H1 (cell line): ENCODE measurements around the gene MCM5. TPM values are rescaled to one million over a fixed set of nuclear protein-coding genes. Genes with fewer than 3 reads are reported as not detected.

Experiments used
- CTCF ChIA-PET: fragments of 300-600 bp; sonication (Branson Sonifier 250); formaldehyde crosslinking; loops from one replicate; lab custom pipeline; 2021; ENCODE audit not compliant: partially characterized antibody; lab: Charles Lee
- POLR2A ChIA-PET: fragments of 300-600 bp; sonication (Branson Sonifier 250); formaldehyde crosslinking; loops from one replicate; lab custom pipeline; 2021; ENCODE audit warnings: inconsistent platforms; ENCODE audit not compliant: partially characterized antibody; lab: Charles Lee
- DNase-seq, 2 experiments: peaks; one replicate each; pipeline versions ENCODE4 v3.0.0 to v3.0.0-alpha.2; 2010 to 2022; ENCODE audit warnings: low spot score in 2 of 2, low read depth in 1 of 2, mixed read lengths in 1 of 2
- FAIRE-seq: peaks from 2 replicates; lab custom pipeline; 2011; peaks lifted over from hg19 to GRCh38; lab: Jason Lieb, UNC
- H2AFZ ChIP-seq: 2 replicates; pipeline ENCODE4 v1.8.1; 2012; ENCODE audit warnings: low read length, inconsistent platforms
- H2AK5ac ChIP-seq: 2 replicates; pipeline ENCODE4 v1.6.1; 2013; ENCODE audit warnings: low read depth, low read length
- H2BK120ac ChIP-seq: replicated peaks from 2 replicates; pipeline ENCODE3; 2013; ENCODE audit warnings: low read depth, low read length, inconsistent platforms
- H2BK12ac ChIP-seq: 2 replicates; pipeline ENCODE4 v1.6.1; 2013; ENCODE audit warnings: low read depth, low read length
- H2BK15ac ChIP-seq: 2 replicates; pipeline ENCODE4 v1.6.1; 2013; ENCODE audit warnings: low read length
- H2BK20ac ChIP-seq: 2 replicates; pipeline ENCODE4 v1.6.1; 2013; ENCODE audit warnings: low read length
- H2BK5ac ChIP-seq: 2 replicates; pipeline ENCODE4 v1.6.1; 2013; ENCODE audit warnings: low read depth, low read length
- H3K14ac ChIP-seq: 2 replicates; pipeline ENCODE4 v1.6.1; 2013; ENCODE audit warnings: inconsistent platforms; ENCODE audit not compliant: insufficient read length
- H3K18ac ChIP-seq: 2 replicates; pipeline ENCODE4 v1.6.1; 2013; ENCODE audit warnings: low read length; ENCODE audit errors: extremely low read depth
- H3K23ac ChIP-seq: 2 replicates; pipeline ENCODE4 v1.6.1; 2013; ENCODE audit warnings: inconsistent platforms; ENCODE audit not compliant: insufficient read length
- H3K23me2 ChIP-seq: 2 replicates; pipeline ENCODE4 v1.6.1; 2013; ENCODE audit warnings: low read depth, low read length
- H3K27ac ChIP-seq: 2 replicates; pipeline ENCODE4 v1.6.1; 2011; ENCODE audit warnings: low read depth, low read length, inconsistent platforms
- H3K27me3 ChIP-seq, 4 experiments: replicated peaks in 1 of 4; 1 replicate in 1 of 4; 2 replicates in 3 of 4; pipeline versions ENCODE4 v1.6.1 to v1.8.1; 2011 to 2013; ENCODE audit warnings: low read length in 3 of 4, mild to moderate bottlenecking in 3 of 4, inconsistent platforms in 2 of 4, mixed read lengths in 2 of 4, moderate library complexity in 1 of 4; ENCODE audit not compliant: control insufficient read depth in 3 of 4, insufficient read depth in 3 of 4; ENCODE audit errors: extremely low read depth in 1 of 4
- H3K36me3 ChIP-seq, 4 experiments: 2 replicates each; pipeline versions ENCODE4 v1.6.1 to v1.8.1; 2011 to 2013; ENCODE audit warnings: mild to moderate bottlenecking in 4 of 4, low read length in 3 of 4, moderate library complexity in 2 of 4, control low read depth in 1 of 4, inconsistent platforms in 1 of 4; ENCODE audit not compliant: insufficient read depth in 4 of 4, control insufficient read depth in 2 of 4
- H3K4ac ChIP-seq: replicated peaks from 2 replicates; pipeline ENCODE3; 2013; ENCODE audit warnings: low read length, low read depth, mixed read lengths, inconsistent platforms; ENCODE audit not compliant: insufficient read length
- H3K4me1 ChIP-seq, 4 experiments: replicated peaks in 1 of 4; 1 replicate in 1 of 4; 2 replicates in 3 of 4; pipeline versions ENCODE4 v1.6.1 to v1.8.1; 2011 to 2013; ENCODE audit warnings: low read length in 3 of 4, inconsistent platforms in 2 of 4, mixed read lengths in 1 of 4; ENCODE audit not compliant: insufficient read depth in 4 of 4, control insufficient read depth in 3 of 4
- H3K4me2 ChIP-seq, 2 experiments: 2 replicates each; pipeline versions ENCODE4 v1.6.1 to v1.8.1; 2011 to 2013; ENCODE audit warnings: low read depth in 2 of 2, low read length in 2 of 2, control low read depth in 1 of 2, inconsistent platforms in 1 of 2, mild to moderate bottlenecking in 1 of 2; ENCODE audit not compliant: insufficient read depth in 1 of 2
- H3K4me3 ChIP-seq, 4 experiments: fragments of 200-600, 300-600 bp in 1 of 4; sonication (generic), shearing (Covaris generic), sonication (Bioruptor Twin) in 1 of 4; 2 replicates each; pipeline versions ENCODE4 v1.5.1 to v1.8.1; 2011 to 2016; ENCODE audit warnings: low read length in 4 of 4, low read depth in 3 of 4, control low read depth in 2 of 4, inconsistent platforms in 2 of 4, mild to moderate bottlenecking in 2 of 4, mixed read lengths in 1 of 4, moderate library complexity in 1 of 4; ENCODE audit not compliant: insufficient read depth in 2 of 4; ENCODE audit errors: extremely low read depth in 1 of 4
- H3K56ac ChIP-seq: replicated peaks from 2 replicates; pipeline ENCODE3; 2013; ENCODE audit warnings: low read depth, mild to moderate bottlenecking, mixed read lengths, low read length, inconsistent platforms; ENCODE audit not compliant: insufficient read length
- H3K79me1 ChIP-seq: 2 replicates; pipeline ENCODE4 v1.6.1; 2013; ENCODE audit warnings: low read depth, low read length, control low read depth
- H3K79me2 ChIP-seq, 2 experiments: 2 replicates each; pipeline versions ENCODE4 v1.6.1 to v1.8.1; 2012 to 2013; ENCODE audit warnings: low read length in 2 of 2, mild to moderate bottlenecking in 2 of 2, inconsistent platforms in 1 of 2; ENCODE audit not compliant: insufficient read depth in 2 of 2, control insufficient read depth in 1 of 2
- H3K9ac ChIP-seq, 4 experiments: replicated peaks in 1 of 4; 1 replicate in 1 of 4; 2 replicates in 3 of 4; pipeline versions ENCODE4 v1.6.1 to v1.8.1; 2011 to 2013; ENCODE audit warnings: low read depth in 3 of 4, low read length in 3 of 4, control low read depth in 2 of 4, mild to moderate bottlenecking in 2 of 4, moderate library complexity in 2 of 4, inconsistent platforms in 1 of 4; ENCODE audit errors: extremely low read depth in 1 of 4
- H3K9me3 ChIP-seq, 2 experiments: 2 replicates each; pipeline versions ENCODE4 v1.6.1 to v1.8.1; 2012 to 2013; ENCODE audit warnings: mild to moderate bottlenecking in 2 of 2, moderate library complexity in 2 of 2, control low read depth in 1 of 2, inconsistent platforms in 1 of 2, low read depth in 1 of 2, low read length in 1 of 2, mixed read lengths in 1 of 2; ENCODE audit not compliant: insufficient read depth in 2 of 2
- H4K20me1 ChIP-seq, 2 experiments: replicated peaks in 1 of 2; 2 replicates each; pipeline versions ENCODE3 to v1.8.1; 2011 to 2013; ENCODE audit warnings: inconsistent platforms in 2 of 2, low read length in 2 of 2, mild to moderate bottlenecking in 1 of 2; ENCODE audit not compliant: insufficient read depth in 2 of 2, control insufficient read depth in 1 of 2
- H4K5ac ChIP-seq: 2 replicates; pipeline ENCODE4 v1.6.1; 2013; ENCODE audit warnings: low read length, low read depth, mixed read lengths, inconsistent platforms; ENCODE audit not compliant: insufficient read length
- H4K8ac ChIP-seq: 2 replicates; pipeline ENCODE4 v1.8.0; 2013; ENCODE audit warnings: mild to moderate bottlenecking, moderate library complexity, low read length, inconsistent platforms; ENCODE audit not compliant: insufficient read depth; ENCODE audit errors: extremely low read depth
- H4K91ac ChIP-seq: replicated peaks from 2 replicates; pipeline ENCODE3; 2013; ENCODE audit warnings: low read length, mixed read lengths, inconsistent platforms; ENCODE audit not compliant: insufficient read length
- KDM4A ChIP-seq: IDR thresholded peaks from one replicate; pipeline ENCODE4 v1.7.1; 2012; ENCODE audit warnings: low read depth, mild to moderate bottlenecking, moderate library complexity, low read length, inconsistent platforms; ENCODE audit not compliant: severe bottlenecking
- RAD21 ChIP-seq, 2 experiments: IDR thresholded peaks in 1 of 2; conservative IDR thresholded peaks in 1 of 2; 2 replicates each; pipeline ENCODE4 v1.6.1; 2011; ENCODE audit warnings: low read depth in 2 of 2, low read length in 2 of 2, improper control_type of control experiment in 1 of 2, inconsistent platforms in 1 of 2, mild to moderate bottlenecking in 1 of 2, moderate library complexity in 1 of 2
- WGBS, 2 experiments: shearing (Covaris generic) in 1 of 2; methylation state at CpG; one replicate each; pipeline versions ENCODE4 v1.1.6 to v1.1.7; 2013 to 2015; ENCODE audit warnings: low lambda C conversion rate in 2 of 2, mixed read lengths in 2 of 2, inconsistent platforms in 1 of 2, low coverage in 1 of 2, missing lambda C conversion rate in 1 of 2; ENCODE audit not compliant: insufficient replicate concordance in 2 of 2, insufficient coverage in 1 of 2, insufficient read length in 1 of 2; ENCODE audit errors: extremely low coverage in 1 of 2, missing lambda C conversion rate in 1 of 2; 5-methylcytosine and 5-hydroxymethylcytosine counted together
- polyA plus RNA-seq, 7 experiments: library from polyadenylated mRNA; depleted of rRNA in 3 of 7; stranded (reverse) in 5 of 7; unstranded in 2 of 7; fragments of >200 nt in 5 of 7; fragments of 200-250 nt in 2 of 7; gene quantifications; 1 replicate in 5 of 7; 2 replicates in 1 of 7; 4 replicates in 1 of 7; pipeline versions ENCODE4 v1.2.1 to v1.2.3, GENCODE V29; 2011 to 2013; ENCODE audit warnings: missing spikeins in 2 of 7, mixed read lengths in 2 of 7
- total RNA-seq: library from RNA; stranded (reverse); fragmentation: NEBNext Ultra II Directional; extraction: Animal tissue kit (Norgen Biotek cat#: 25700); gene quantifications from 2 replicates; pipeline ENCODE4 v1.2.1, GENCODE V29; 2021
- TF ChIP-seq, protein P1 (sequence below), 3 experiments: IDR thresholded peaks; 1 replicate in 2 of 3; 2 replicates in 1 of 3; pipeline versions ENCODE4 v1.5.1 to v1.6.1; 2011; ENCODE audit warnings: low read length in 3 of 3, mild to moderate bottlenecking in 3 of 3, inconsistent platforms in 2 of 3, low read depth in 1 of 3, moderate library complexity in 1 of 3; ENCODE audit not compliant: insufficient read depth in 1 of 3; ENCODE audit errors: control extremely low read depth in 1 of 3

Gene MCM5
- total and polyA plus RNA-seq, 2 of the 8 experiments (the other 6 are each of a cell fraction or from before 2014, with no cell fraction given) = 210 to 305 TPM

DNA sequence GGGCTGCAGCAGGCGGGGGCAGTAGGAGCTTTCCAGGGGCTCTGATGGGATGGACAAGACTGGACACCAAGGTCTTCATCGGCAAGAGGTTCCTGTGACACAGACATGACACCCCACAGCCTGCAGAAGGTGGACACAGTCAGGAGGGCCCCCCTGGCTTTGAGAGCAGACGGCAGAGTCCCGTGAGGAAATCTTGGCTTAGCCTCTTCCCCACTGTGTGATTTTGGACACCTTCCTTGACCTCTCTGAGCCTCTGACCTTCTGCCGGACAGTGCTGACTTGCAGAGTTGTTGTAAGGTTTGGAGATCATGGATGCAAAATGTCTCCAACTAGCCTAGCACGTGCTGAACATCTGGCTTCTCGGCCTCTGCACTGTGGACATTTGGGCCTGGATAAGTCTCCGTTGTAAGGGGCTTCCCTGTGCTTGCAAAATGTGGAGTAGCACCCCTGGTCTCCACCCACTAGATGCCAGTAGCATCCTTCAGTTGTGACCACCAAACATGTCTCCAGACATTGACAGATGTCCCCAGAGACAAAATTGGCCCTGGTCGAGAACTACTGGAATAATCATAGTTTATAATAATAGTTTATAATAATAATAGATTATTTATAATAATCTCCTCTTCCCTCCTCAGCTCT, 54.6 kb downstream of the MCM5 start:
- Histone ChIP-seq H3K4ac (no peak overlapping the region), H3K9me3 (no peaks in the 10 kb centered on the region), H3K4me2 (no peak overlapping the region), H3K79me1 (no peaks in the 10 kb centered on the region), H2AK5ac (no peak overlapping the region), H4K20me1 (no peaks in the 10 kb centered on the region), H3K4me3 (no peak overlapping the region), H2BK120ac (no peak overlapping the region), H3K79me2 (no peaks in the 10 kb centered on the region), H2AFZ (no peak overlapping the region), H4K91ac (no peak overlapping the region), H3K9ac (no peak overlapping the region), H4K5ac (no peak overlapping the region), H3K23ac (no peak overlapping the region), H3K14ac (no peak overlapping the region), H3K4me1 (peaks cover 6 to 13% (median 8%) of the 10 kb centered on the region in 4 experiments), H3K27ac (no peak overlapping the region), H2BK20ac (no peak overlapping the region), H2BK15ac (no peak overlapping the region), H3K18ac (no peak overlapping the region), H3K27me3 (no peaks in the 10 kb centered on the region), H4K8ac (no peak overlapping the region), H3K36me3 (0 out of 8 replicates have a peak, but pooled peaks cover 0 to 3% (median 0%) of the 10 kb centered on the region in 4 experiments), H3K23me2 (no peaks in the 10 kb centered on the region), H3K56ac (no peak overlapping the region), H2BK5ac (no peak overlapping the region), H2BK12ac (no peak overlapping the region)
- WGBS, 2 experiments = 88% methylated on average over 9 of the region's 9 CpGs; no CpG with 5 or more reads in 1 of the 2 experiments
- peak; percentile 54 to 67 for TF ChIP-seq RAD21 (IDR thresholded peaks at IDR 0.05 in 1 of 2, conservative IDR thresholded peaks at IDR 0.05 in 1 of 2; ENCODE audit: low read depth in 2 of 2, low read length in 2 of 2)
- TF ChIP-seq, protein P1, sequence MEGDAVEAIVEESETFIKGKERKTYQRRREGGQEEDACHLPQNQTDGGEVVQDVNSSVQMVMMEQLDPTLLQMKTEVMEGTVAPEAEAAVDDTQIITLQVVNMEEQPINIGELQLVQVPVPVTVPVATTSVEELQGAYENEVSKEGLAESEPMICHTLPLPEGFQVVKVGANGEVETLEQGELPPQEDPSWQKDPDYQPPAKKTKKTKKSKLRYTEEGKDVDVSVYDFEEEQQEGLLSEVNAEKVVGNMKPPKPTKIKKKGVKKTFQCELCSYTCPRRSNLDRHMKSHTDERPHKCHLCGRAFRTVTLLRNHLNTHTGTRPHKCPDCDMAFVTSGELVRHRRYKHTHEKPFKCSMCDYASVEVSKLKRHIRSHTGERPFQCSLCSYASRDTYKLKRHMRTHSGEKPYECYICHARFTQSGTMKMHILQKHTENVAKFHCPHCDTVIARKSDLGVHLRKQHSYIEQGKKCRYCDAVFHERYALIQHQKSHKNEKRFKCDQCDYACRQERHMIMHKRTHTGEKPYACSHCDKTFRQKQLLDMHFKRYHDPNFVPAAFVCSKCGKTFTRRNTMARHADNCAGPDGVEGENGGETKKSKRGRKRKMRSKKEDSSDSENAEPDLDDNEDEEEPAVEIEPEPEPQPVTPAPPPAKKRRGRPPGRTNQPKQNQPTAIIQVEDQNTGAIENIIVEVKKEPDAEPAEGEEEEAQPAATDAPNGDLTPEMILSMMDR (IDR thresholded peaks at IDR 0.05; ENCODE audit: control extremely low read depth in 1 of 3, insufficient read depth in 1 of 3, low read depth in 1 of 3, low read length in 3 of 3) = peak in 2 of 3 experiments; percentile 10 to 29; a peak in 3 of 4 replicates
- no peak for TF ChIP-seq KDM4A
- CTCF ChIA-PET = interaction anchor here (1.6 kb wide), 1 partner anchor 88 kb away, joined by 5 read pairs; no protein-coding TSS in a partner anchor
- POLR2A ChIA-PET = interaction anchor here (1.5 kb wide), 1 partner anchor 57 kb away, joined by 3 read pairs; no protein-coding TSS in a partner anchor
- DNase-seq = no peak
- no peak for FAIRE-seq
